Activated B cell treated with CpG ODN at 0.5 μM for 24 hours (primary cell): Measurements from ENCODE around the gene ATP8B3. TPM values are rescaled to one million over a fixed set of nuclear protein-coding genes. Genes with fewer than 3 reads are reported as not detected.

ENCODE experiments used
- ATAC-seq: fragments of 200-7000 bp; cut with Tn5 transposase; one replicate; pipeline ENCODE4 v1.10.0; 2021; ENCODE audit warnings: low read depth, mild to moderate bottlenecking, moderate library complexity
- CTCF ChIA-PET: fragments of 350-600 bp; sonication (Branson Sonifier 250); formaldehyde crosslinking; loops from one replicate; lab custom pipeline; 2021; ENCODE audit warnings: antibody characterized with exemption; lab: Charles Lee
- POLR2A ChIA-PET: fragments of 350-600 bp; sonication (Branson Sonifier 250); formaldehyde crosslinking; loops from one replicate; lab custom pipeline; 2021; ENCODE audit warnings: antibody characterized with exemption; lab: Charles Lee
- DNase-seq: peaks from one replicate; pipeline ENCODE4 v3.0.0; 2022
- H3K27ac Mint-ChIP-seq: one replicate; pipeline ENCODE4 v1.8.0; 2020; ENCODE audit warnings: mixed read lengths
- H3K27me3 Mint-ChIP-seq: one replicate; pipeline ENCODE4 v1.8.0; 2021; ENCODE audit warnings: mixed read lengths
- H3K36me3 Mint-ChIP-seq: one replicate; pipeline ENCODE4 v1.8.0; 2021; ENCODE audit warnings: low read depth, mixed read lengths
- H3K4me1 Mint-ChIP-seq: one replicate; pipeline ENCODE4 v1.8.0; 2021; ENCODE audit warnings: mixed read lengths
- H3K4me3 Mint-ChIP-seq: one replicate; pipeline ENCODE4 v1.8.0; 2020; ENCODE audit warnings: mild to moderate bottlenecking, mixed read lengths
- H3K9me3 Mint-ChIP-seq: one replicate; pipeline ENCODE4 v1.8.0; 2020; ENCODE audit warnings: mixed read lengths
- CTCF ChIP-seq: fragments of 200-600 bp; IDR thresholded peaks from one replicate; pipeline ENCODE4 v1.8.0; 2022; ENCODE audit warnings: antibody characterized with exemption, mild to moderate bottlenecking
- intact Hi-C: fragments of 100-400 bp; cut with micrococcal nuclease; formaldehyde crosslinking; loops from one replicate; pipeline ENCODE4 v1.15.1; 2024
- total RNA-seq: library from RNA; stranded (reverse); gene quantifications from 2 replicates; pipeline ENCODE4 v1.2.3, GENCODE V29; 2022

The ATP8B3 gene
- total RNA-seq, 1 donor from 2014 or later = 3.9 TPM

DNA sequence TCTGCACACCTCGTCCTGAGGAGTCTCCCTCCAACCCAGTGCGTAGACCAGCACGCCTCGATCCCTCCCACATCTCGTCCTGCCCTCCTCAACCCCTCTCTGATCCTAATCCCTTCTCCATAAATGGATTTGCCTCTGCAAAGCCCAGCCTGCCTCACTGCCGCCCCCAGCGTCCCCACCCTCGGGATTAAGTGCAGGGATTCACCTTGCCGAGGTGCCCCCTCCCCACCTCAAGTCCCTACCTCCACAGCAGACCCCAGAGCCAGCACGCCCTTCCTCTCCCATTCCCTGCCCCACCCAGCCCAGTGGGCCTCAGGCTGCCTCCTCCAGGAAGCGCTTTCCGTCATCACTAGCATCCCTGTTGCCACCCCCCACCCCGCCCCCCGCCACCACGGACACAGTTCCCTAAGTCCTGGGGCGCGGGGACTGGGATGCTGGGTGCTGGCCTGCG is 47.3 kb upstream of the ATP8B3 start:
- DNase-seq = no peak
- H3K4me3 Mint-ChIP-seq = peak overlapping the region; percentile 53
- peak overlapping the region; percentile 60 for H3K27ac Mint-ChIP-seq
- no peak for TF ChIP-seq CTCF
- no peaks in the 10 kb centered on the region for H3K36me3 Mint-ChIP-seq
- peaks cover 69% of the 10 kb centered on the region for H3K4me1 Mint-ChIP-seq
- ATAC-seq = no peak
- CTCF ChIA-PET = no interaction called here
- H3K27me3 Mint-ChIP-seq = no peaks in the 10 kb centered on the region
- intact Hi-C loops = loop anchor here (10.0 kb wide), 1 partner anchor 755 kb away; no protein-coding TSS in a partner anchor
- POLR2A ChIA-PET = interaction anchor here (0.6 to 1.7 kb wide), 2 partner anchors 192 to 226 kb away, joined by 5 to 7 read pairs; partner anchors contain the start of gene MKNK2
- H3K9me3 Mint-ChIP-seq = no peaks in the 10 kb centered on the region

DNA sequence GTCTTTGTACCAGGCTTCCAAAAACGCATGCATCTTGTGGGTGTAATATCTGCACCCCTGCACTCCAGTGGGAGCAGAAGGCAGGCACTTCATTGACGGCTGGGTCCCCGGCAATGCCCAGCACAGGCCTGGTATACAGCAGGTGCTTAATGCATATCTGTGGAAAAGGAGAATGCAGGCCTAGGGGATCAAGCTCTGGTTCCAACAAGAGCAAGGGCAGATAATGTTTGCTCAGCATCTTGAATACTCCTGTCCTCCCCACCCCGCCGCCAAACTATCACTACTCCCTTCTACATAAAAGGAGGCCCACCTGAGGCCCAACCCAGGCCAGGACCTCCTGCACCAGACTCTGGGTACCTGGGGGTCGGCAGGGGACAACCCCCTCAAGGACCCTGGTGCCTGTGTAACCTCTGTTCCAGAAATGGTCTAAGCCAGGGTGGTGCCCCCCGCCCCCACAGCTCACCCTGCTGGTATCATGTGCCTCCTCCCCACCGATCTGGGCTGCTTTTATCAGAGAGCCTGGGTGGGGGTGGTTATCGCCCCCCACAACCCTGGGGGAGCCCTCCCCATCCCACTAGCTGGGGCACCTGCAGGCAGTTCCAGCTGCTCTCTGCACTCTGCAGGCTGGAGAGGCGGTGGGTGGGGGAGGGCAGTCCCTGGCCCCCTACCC is 46.5 kb upstream of the ATP8B3 start:
- no peak for TF ChIP-seq CTCF
- H3K36me3 Mint-ChIP-seq = no peaks in the 10 kb centered on the region
- DNase-seq (no peak), ATAC-seq (no peak)
- no peaks in the 10 kb centered on the region for H3K9me3 Mint-ChIP-seq
- ChIA-PET POLR2A (interaction anchor here (0.7 to 3.1 kb wide), 8 partner anchors 10 to 794 kb away, joined by 3 to 15 read pairs (median 4); partner anchors contain the start of genes MKNK2 and REXO1), CTCF (interaction anchor here (1.3 kb wide), 1 partner anchor 45 kb away, joined by 3 read pairs; no protein-coding TSS in a partner anchor)
- H3K27ac Mint-ChIP-seq = peak overlapping the region; percentile 63
- H3K4me1 Mint-ChIP-seq = peaks cover 70% of the 10 kb centered on the region
- intact Hi-C loops = loop anchor here (10.0 kb wide), 1 partner anchor 756 kb away; no protein-coding TSS in a partner anchor
- no peaks in the 10 kb centered on the region for H3K27me3 Mint-ChIP-seq
- peak overlapping the region; percentile 24 for H3K4me3 Mint-ChIP-seq

GRCh38 chr19:1857648-1858326 is 45.7 kb upstream of the ATP8B3 start:
- DNase-seq (no peak), ATAC-seq (no peak)
- intact Hi-C loops = loop anchor here (10.0 kb wide), 1 partner anchor 757 kb away; no protein-coding TSS in a partner anchor
- POLR2A ChIA-PET = interaction anchor here (0.6 to 3.1 kb wide), 13 partner anchors 9 to 209 kb away, joined by 3 to 15 read pairs (median 4); partner anchors contain the start of genes MKNK2 and REXO1
- Mint-ChIP-seq H3K36me3 (peaks cover 2% of the 10 kb centered on the region), H3K4me3 (peak overlapping the region; percentile 24), H3K9me3 (no peaks in the 10 kb centered on the region), H3K27ac (peak overlapping the region; percentile 68), H3K4me1 (peaks cover 77% of the 10 kb centered on the region), H3K27me3 (no peaks in the 10 kb centered on the region)
- CTCF ChIA-PET = interaction anchor here (1.3 kb wide), 2 partner anchors 31 to 46 kb away, joined by 3 read pairs; no protein-coding TSS in a partner anchor
- no peak for TF ChIP-seq CTCF

DNA sequence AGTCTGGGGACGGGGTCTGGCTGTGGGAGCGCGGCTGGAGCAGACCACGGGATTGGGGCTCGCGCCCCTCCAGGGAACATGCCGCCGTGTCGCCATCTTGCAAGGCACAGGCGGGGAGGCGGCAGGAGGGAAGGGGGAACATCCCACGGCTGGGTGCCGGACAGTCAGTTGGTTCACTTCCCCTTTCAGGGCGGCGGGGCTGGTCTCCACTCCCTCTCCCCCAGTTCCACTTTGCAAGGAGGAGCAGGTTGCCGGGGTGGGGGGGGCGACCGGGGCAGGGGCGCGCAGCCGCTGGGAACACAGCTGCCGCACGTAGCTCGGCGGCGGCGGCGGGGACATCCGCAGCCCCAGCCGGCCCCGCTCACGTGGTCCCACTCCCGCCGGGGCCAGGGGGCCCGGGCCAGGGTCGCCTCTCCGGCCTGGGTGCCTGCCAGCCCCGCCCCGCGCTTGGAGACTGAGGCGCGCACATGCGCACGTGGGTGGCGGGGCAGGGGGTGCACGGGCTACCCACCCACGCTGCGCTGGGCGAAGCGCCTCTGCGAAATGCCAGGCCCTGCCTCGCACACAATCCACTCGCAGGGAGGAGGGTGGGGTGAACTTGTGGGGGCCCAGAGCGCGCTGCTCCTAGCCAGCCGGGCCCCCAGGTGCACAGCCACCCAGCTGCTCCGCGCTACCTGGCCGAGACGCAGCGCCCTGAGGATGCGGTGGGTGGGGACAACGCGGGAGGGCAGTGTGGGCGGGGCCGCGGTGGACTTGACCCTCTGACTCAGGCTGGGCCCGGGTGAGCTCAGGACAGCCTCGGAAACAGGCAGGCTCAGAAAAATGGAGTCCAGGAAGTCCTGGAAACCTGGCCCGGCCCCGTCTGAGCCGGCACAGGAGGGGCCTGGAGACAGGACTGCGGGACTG is 44.9 kb upstream of the ATP8B3 start:
- ChIA-PET CTCF (interaction anchor here (0.9 to 1.3 kb wide), 3 partner anchors 30 to 185 kb away, joined by 3 read pairs; no protein-coding TSS in a partner anchor), POLR2A (interaction anchor here (0.6 to 3.1 kb wide), 14 partner anchors 8 to 588 kb away, joined by 3 to 15 read pairs (median 4); no protein-coding TSS in a partner anchor)
- intact Hi-C loops = loop anchor here (10.0 kb wide), 1 partner anchor 758 kb away; no protein-coding TSS in a partner anchor
- peaks cover 77% of the 10 kb centered on the region for H3K4me1 Mint-ChIP-seq
- no peaks in the 10 kb centered on the region for H3K9me3 Mint-ChIP-seq
- H3K27ac Mint-ChIP-seq = peak overlapping the region; percentile 89
- no peak for TF ChIP-seq CTCF
- H3K36me3 Mint-ChIP-seq = peaks cover 2% of the 10 kb centered on the region
- no peaks in the 10 kb centered on the region for H3K27me3 Mint-ChIP-seq
- ATAC-seq = peak; percentile 41
- DNase-seq = peak; percentile 60
- H3K4me3 Mint-ChIP-seq = peak overlapping the region; percentile 73
